SJCRH30 (cell line): ENCODE results near the gene PRRX2. TPM values are rescaled to one million over a fixed set of nuclear protein-coding genes. Genes with fewer than 3 reads are reported as not detected.

Experiments used
- DNase-seq, 2 experiments: peaks; one replicate each; pipeline ENCODE4 v3.0.0-alpha.2; 2015 to 2020
- H3K27ac ChIP-seq: fragments of 250-450 bp; sonication (Bioruptor Pico); 2 replicates; pipeline ENCODE4 v1.5.1; 2020; ENCODE audit warnings: mild to moderate bottlenecking, moderate library complexity
- H3K27me3 ChIP-seq: fragments of 250-450 bp; sonication (Bioruptor Pico); 2 replicates; pipeline ENCODE4 v1.5.1; 2020; ENCODE audit warnings: mild to moderate bottlenecking, moderate library complexity
- H3K36me3 ChIP-seq: fragments of 250-450 bp; sonication (Bioruptor Pico); 2 replicates; pipeline ENCODE4 v1.5.1; 2020; ENCODE audit warnings: mild to moderate bottlenecking, moderate library complexity
- H3K4me1 ChIP-seq: fragments of 250-450 bp; sonication (Bioruptor Pico); 2 replicates; pipeline ENCODE4 v1.5.1; 2020; ENCODE audit warnings: mild to moderate bottlenecking, moderate library complexity
- H3K4me3 ChIP-seq: fragments of 250-450 bp; sonication (Bioruptor Pico); 2 replicates; pipeline ENCODE4 v1.5.1; 2020; ENCODE audit warnings: mild to moderate bottlenecking, moderate library complexity
- H3K9me3 ChIP-seq: fragments of 250-450 bp; sonication (Bioruptor Pico); replicated peaks from 2 replicates; pipeline ENCODE4 v1.5.1; 2020; ENCODE audit warnings: mild to moderate bottlenecking, moderate library complexity
- total RNA-seq: library from RNA; depleted of rRNA; stranded (reverse); fragments of >200 nt; shearing (Covaris generic); gene quantifications from 2 replicates; pipeline ENCODE4 v1.2.3, GENCODE V29; 2014

PRRX2 gene
- total RNA-seq, 1 experiment from 2014 or later: 0.18 TPM

- no peaks in the 10 kb centered on the region for H3K9me3 ChIP-seq
- peaks cover 19% of the 10 kb centered on the region for H3K36me3 ChIP-seq
- H3K27ac ChIP-seq: no peak within 1 kb of the TSS
- H3K27me3 ChIP-seq: no peaks in the 10 kb centered on the region
- DNase-seq: peak; percentile 98
- H3K4me1 ChIP-seq: peaks cover 14% of the 10 kb centered on the region
- H3K4me3 ChIP-seq: peak within 1 kb of the TSS; percentile 85
Measured at GRCh38 chr9:129641750-129642585, 23.5 kb upstream of the PRRX2 start, which contains the start of gene ASB6. TSS of gene ASB6 (minus strand) at chr9:129642151. CDS start at chr9:129641999, 152 bp downstream.

GRCh38 chr9:129643706-129644105, 21.7 kb upstream of the PRRX2 start:
- DNase-seq: no peak
- H3K27me3 ChIP-seq: peaks cover 3% of the 10 kb centered on the region; the same call in 1 of the 2 replicates
- no peaks in the 10 kb centered on the region for H3K9me3 ChIP-seq
- peaks cover 3% of the 10 kb centered on the region; the same call in 1 of the 2 replicates for H3K36me3 ChIP-seq
- H3K27ac ChIP-seq: no peak overlapping the region
- H3K4me3 ChIP-seq: no peak overlapping the region
- peaks cover 14% of the 10 kb centered on the region for H3K4me1 ChIP-seq

GRCh38 chr9:129644365-129644764, 21.1 kb upstream of the PRRX2 start:
- DNase-seq: no peak
- Histone ChIP-seq H3K36me3 (no peaks in the 10 kb centered on the region), H3K27me3 (peaks cover 3% of the 10 kb centered on the region; the same call in 1 of the 2 replicates), H3K4me3 (no peak overlapping the region), H3K9me3 (no peaks in the 10 kb centered on the region), H3K27ac (no peak overlapping the region), H3K4me1 (peaks cover 14% of the 10 kb centered on the region)

GRCh38 chr9:129644902-129645301, 20.5 kb upstream of the PRRX2 start:
- Histone ChIP-seq H3K27me3 (peaks cover 7% of the 10 kb centered on the region), H3K4me1 (peaks cover 11% of the 10 kb centered on the region)
- no peak for DNase-seq

GRCh38 chr9:129646252-129646651, 19.2 kb upstream of the PRRX2 start:
- Histone ChIP-seq H3K36me3 (no peaks in the 10 kb centered on the region), H3K27ac (no peak overlapping the region), H3K4me3 (no peak overlapping the region), H3K4me1 (no peaks in the 10 kb centered on the region), H3K9me3 (no peaks in the 10 kb centered on the region), H3K27me3 (peaks cover 15% of the 10 kb centered on the region)
- no peak for DNase-seq

More at GRCh38 chr9:129644902-129645301, 20.5 kb upstream of the PRRX2 start:
- Histone ChIP-seq H3K27ac (no peak overlapping the region), H3K4me3 (no peak overlapping the region), H3K9me3 (no peaks in the 10 kb centered on the region), H3K36me3 (no peaks in the 10 kb centered on the region)

GRCh38 chr9:129646654-129647053, 18.8 kb upstream of the PRRX2 start:
- Histone ChIP-seq H3K4me3 (no peak overlapping the region), H3K36me3 (no peaks in the 10 kb centered on the region), H3K9me3 (no peaks in the 10 kb centered on the region), H3K4me1 (no peaks in the 10 kb centered on the region), H3K27ac (no peak overlapping the region), H3K27me3 (peaks cover 19% of the 10 kb centered on the region)
- no peak for DNase-seq

- H3K36me3 ChIP-seq: no peaks in the 10 kb centered on the region
- DNase-seq: no peak
- H3K4me1 ChIP-seq: no peaks in the 10 kb centered on the region
- H3K4me3 ChIP-seq: no peak overlapping the region
- no peaks in the 10 kb centered on the region for H3K9me3 ChIP-seq
- peaks cover 23% of the 10 kb centered on the region for H3K27me3 ChIP-seq
- no peak overlapping the region for H3K27ac ChIP-seq
Measured at GRCh38 chr9:129647635-129648034, 17.8 kb upstream of the PRRX2 start.

- no peak overlapping the region for H3K27ac ChIP-seq
- peak in 1 of 2 experiments; percentile 40 for DNase-seq
- no peaks in the 10 kb centered on the region for H3K36me3 ChIP-seq
- H3K4me3 ChIP-seq: no peak overlapping the region
- H3K9me3 ChIP-seq: no peaks in the 10 kb centered on the region
- H3K4me1 ChIP-seq: no peaks in the 10 kb centered on the region
- peaks cover 23% of the 10 kb centered on the region for H3K27me3 ChIP-seq
Measured at GRCh38 chr9:129648092-129648763, 17.2 kb upstream of the PRRX2 start.

GRCh38 chr9:129648764-129649115, 16.7 kb upstream of the PRRX2 start:
- H3K4me1 ChIP-seq: no peaks in the 10 kb centered on the region; the same call in 1 of the 2 replicates
- no peak overlapping the region for H3K4me3 ChIP-seq
- no peak for DNase-seq
- peaks cover 23% of the 10 kb centered on the region for H3K27me3 ChIP-seq
- no peaks in the 10 kb centered on the region for H3K9me3 ChIP-seq
- H3K36me3 ChIP-seq: no peaks in the 10 kb centered on the region
- no peak overlapping the region for H3K27ac ChIP-seq

- Histone ChIP-seq H3K27ac (no peak overlapping the region), H3K4me3 (no peak overlapping the region)
Measured at GRCh38 chr9:129649726-129650679, 15.4 kb upstream of the PRRX2 start.

GRCh38 chr9:129650680-129651235, 14.7 kb upstream of the PRRX2 start:
- DNase-seq: no peak
- Histone ChIP-seq H3K27ac (no peak overlapping the region), H3K27me3 (peaks cover 39% of the 10 kb centered on the region), H3K36me3 (no peaks in the 10 kb centered on the region), H3K9me3 (no peaks in the 10 kb centered on the region), H3K4me3 (no peak overlapping the region), H3K4me1 (peaks cover 11% of the 10 kb centered on the region)

More at GRCh38 chr9:129649726-129650679, 15.4 kb upstream of the PRRX2 start:
- H3K4me1 ChIP-seq: peaks cover 11% of the 10 kb centered on the region
- no peaks in the 10 kb centered on the region for H3K36me3 ChIP-seq
- H3K27me3 ChIP-seq: peaks cover 31% of the 10 kb centered on the region
- H3K9me3 ChIP-seq: no peaks in the 10 kb centered on the region
- DNase-seq: no peak

- H3K27me3 ChIP-seq: peaks cover 55% of the 10 kb centered on the region
- peaks cover 18% of the 10 kb centered on the region for H3K4me1 ChIP-seq
- peak in 1 of 2 experiments; percentile 36 for DNase-seq
- H3K27ac ChIP-seq: no peak overlapping the region
- peak overlapping the region; percentile 25 for H3K4me3 ChIP-seq
- no peaks in the 10 kb centered on the region for H3K36me3 ChIP-seq
- H3K9me3 ChIP-seq: no peaks in the 10 kb centered on the region
Measured at GRCh38 chr9:129653823-129654553, 11.5 kb upstream of the PRRX2 start.

GRCh38 chr9:129654554-129655040, 10.8 kb upstream of the PRRX2 start:
- DNase-seq: peak in 1 of 2 experiments; percentile 34

More at GRCh38 chr9:129654554-129655040, 10.8 kb upstream of the PRRX2 start:
- no peak overlapping the region for H3K27ac ChIP-seq
- H3K36me3 ChIP-seq: no peaks in the 10 kb centered on the region
- H3K4me3 ChIP-seq: peak overlapping the region; percentile 25
- peaks cover 57% of the 10 kb centered on the region for H3K27me3 ChIP-seq
- peaks cover 18% of the 10 kb centered on the region for H3K4me1 ChIP-seq
- no peaks in the 10 kb centered on the region for H3K9me3 ChIP-seq
